GM10847 (cell line): ENCODE measurements around the gene PTPRA.

Experiments used
- POLR2A ChIP-seq: IDR thresholded peaks from 2 replicates; pipeline ENCODE4 v1.6.1; 2011; ENCODE audit not compliant: insufficient read length; ENCODE audit errors: extremely low read depth

The PTPRA gene

GRCh38 chr20:3080939-3081388, 207.7 kb downstream of the PTPRA start:
- TF ChIP-seq POLR2A: no peak

- no peak for TF ChIP-seq POLR2A
These were observed 208.4 kb downstream of the PTPRA start for GRCh38 chr20:3081641-3082040.

GRCh38 chr20:3082306-3082951, 209.1 kb downstream of the PTPRA start:
- TF ChIP-seq POLR2A: no peak

GRCh38 chr20:3082955-3083952, 210.0 kb downstream of the PTPRA start:
- no peak for TF ChIP-seq POLR2A

GRCh38 chr20:3084283-3084985, 211.2 kb downstream of the PTPRA start, which contains the start of gene AVP:
Gene AVP, minus strand, starts transcription at chr20:3084724. Its CDS starts 50 bp downstream, at chr20:3084674.
- TF ChIP-seq POLR2A: no peak

- no peak for TF ChIP-seq POLR2A
These were observed 211.7 kb downstream of the PTPRA start for GRCh38 chr20:3084986-3085360.

- TF ChIP-seq POLR2A: no peak
These were observed 212.3 kb downstream of the PTPRA start for GRCh38 chr20:3085571-3086072.

- no peak for TF ChIP-seq POLR2A
These were observed 214.8 kb downstream of the PTPRA start for GRCh38 chr20:3088031-3088430.
